GM12878 (cell line): ENCODE measurements around the gene IFNL2. TPM values are rescaled to one million over a fixed set of nuclear protein-coding genes. Genes with fewer than 3 reads are reported as not detected.

Source experiments
- ATAC-seq: fragments of 200-7000 bp; cut with Tn5 transposase; 3 replicates; pipeline ENCODE4 v1.9.1; 2020; ENCODE audit warnings: mild to moderate bottlenecking, moderate library complexity
- BruUV-seq: library from RNA; stranded (reverse); fragments of 400-500 nt; replicated peaks from 2 replicates; lab custom pipeline; 2021; lab: Mats Ljungman, UMichigan
- CTCF ChIA-PET: fragments of 300-600 bp; sonication (Branson Sonifier 250); formaldehyde crosslinking; extraction: SDS; loops from one replicate; lab custom pipeline; 2021; ENCODE audit warnings: inconsistent platforms; lab: Yijun Ruan, JAX
- POLR2A ChIA-PET: fragments of 350-600 bp; formaldehyde crosslinking; extraction: SDS; loops from one replicate; lab custom pipeline; 2021; ENCODE audit warnings: inconsistent platforms; lab: Charles Lee
- RAD21 ChIA-PET: fragments of 300-600 bp; sonication (Branson Sonifier 250); formaldehyde crosslinking; loops from one replicate; lab custom pipeline; 2023; ENCODE audit warnings: antibody characterized with exemption; ENCODE audit not compliant: unreplicated experiment; lab: Charles Lee
- SMC1A ChIA-PET: fragments of 300-600 bp; sonication (Branson Sonifier 250); formaldehyde crosslinking; loops from one replicate; lab custom pipeline; 2023; ENCODE audit not compliant: unreplicated experiment, uncharacterized antibody; lab: Charles Lee
- DNase-seq: peaks from one replicate; pipeline ENCODE4 v3.0.0-alpha.2; 2011; ENCODE audit warnings: low read depth, low spot score
- FAIRE-seq: peaks from 3 replicates; lab custom pipeline; 2011; peaks lifted over from hg19 to GRCh38; lab: Jason Lieb, UNC
- H2AFZ ChIP-seq: 2 replicates; pipeline ENCODE4 v1.6.0; 2011; ENCODE audit warnings: low read depth, low read length, control low read depth; ENCODE audit not compliant: control insufficient read depth
- H3K27ac ChIP-seq: 2 replicates; pipeline ENCODE4 v1.5.1; 2011; ENCODE audit warnings: control low read depth; ENCODE audit not compliant: control insufficient read depth, insufficient read depth
- H3K27me3 ChIP-seq, 2 experiments: replicated peaks in 1 of 2; 2 replicates each; pipeline versions ENCODE4 v1.6.0 to v1.6.1; 2011; ENCODE audit warnings: low read length in 1 of 2; ENCODE audit not compliant: control insufficient read depth in 2 of 2, insufficient read depth in 2 of 2
- H3K36me3 ChIP-seq, 2 experiments: 2 replicates each; pipeline ENCODE4 v1.5.1; 2011; ENCODE audit warnings: low read length in 1 of 2; ENCODE audit not compliant: control insufficient read depth in 2 of 2, insufficient read depth in 2 of 2
- H3K4me1 ChIP-seq: 2 replicates; pipeline ENCODE4 v1.6.1; 2011; ENCODE audit warnings: mild to moderate bottlenecking, low read length, moderate library complexity, mixed read lengths; ENCODE audit not compliant: control insufficient read depth, insufficient read depth
- H3K4me2 ChIP-seq: 2 replicates; pipeline ENCODE4 v1.6.0; 2011; ENCODE audit warnings: control low read depth; ENCODE audit not compliant: control insufficient read depth, insufficient read depth
- H3K4me3 ChIP-seq: fragments of 200-600 bp; sonication (generic); 2 replicates; pipeline ENCODE4 v1.5.1; 2016
- H3K79me2 ChIP-seq: 2 replicates; pipeline ENCODE4 v1.6.0; 2011; ENCODE audit warnings: low read length; ENCODE audit not compliant: control insufficient read depth, insufficient read depth
- H3K9ac ChIP-seq: 2 replicates; pipeline ENCODE4 v1.8.0; 2011; ENCODE audit warnings: low read length, control low read depth, mixed read lengths; ENCODE audit not compliant: control insufficient read depth, insufficient read depth
- H3K9me3 ChIP-seq: replicated peaks from 3 replicates; pipeline ENCODE4 v1.5.1; 2011; ENCODE audit warnings: mild to moderate bottlenecking, low read length; ENCODE audit not compliant: control insufficient read depth, insufficient read depth
- H4K20me1 ChIP-seq: 2 replicates; pipeline ENCODE4 v1.6.0; 2011; ENCODE audit not compliant: control insufficient read depth, insufficient read depth
- BACH1 ChIP-seq: fragments of 450-650 bp; IDR thresholded peaks from 2 replicates; pipeline ENCODE4 v1.6.1; 2017; ENCODE audit warnings: mild to moderate bottlenecking, borderline replicate concordance
- CHD1 ChIP-seq: IDR thresholded peaks from 2 replicates; pipeline ENCODE4 v1.6.1; 2012; ENCODE audit warnings: low read depth, low read length, improper control_type of control experiment
- CREM ChIP-seq: IDR thresholded peaks from 2 replicates; pipeline ENCODE4 v1.6.1; 2014; ENCODE audit warnings: antibody characterized with exemption, low read depth
- DPF2 ChIP-seq: fragments of 450-650 bp; IDR thresholded peaks from 2 replicates; pipeline ENCODE4 v1.6.1; 2017; ENCODE audit warnings: mild to moderate bottlenecking
- HDAC6 ChIP-seq: fragments of 200-600 bp; sonication (generic); IDR thresholded peaks from one replicate; pipeline ENCODE4 v1.8.0; 2017; ENCODE audit warnings: antibody characterized with exemption; ENCODE audit not compliant: unreplicated experiment
- MXI1 ChIP-seq: fragments of 150-350 bp; IDR thresholded peaks from 2 replicates; pipeline ENCODE4 v1.6.1; 2011; ENCODE audit warnings: low read depth, mild to moderate bottlenecking, inconsistent platforms, low read length, improper control_type of control experiment
- NFYA ChIP-seq: IDR thresholded peaks from 2 replicates; pipeline ENCODE4 v1.6.1; 2011; ENCODE audit warnings: low read depth, mild to moderate bottlenecking, low read length, improper control_type of control experiment, borderline replicate concordance
- PAX5 ChIP-seq: IDR thresholded peaks from 2 replicates; pipeline ENCODE4 v1.6.1; 2011; ENCODE audit warnings: low read depth, low read length, borderline replicate concordance
- RAD21 ChIP-seq: IDR thresholded peaks from 2 replicates; pipeline ENCODE4 v1.6.1; 2011; ENCODE audit warnings: mild to moderate bottlenecking, low read depth, low read length, moderate library complexity; ENCODE audit not compliant: insufficient read depth
- TCF3 ChIP-seq: IDR thresholded peaks from 2 replicates; pipeline ENCODE4 v1.6.1; 2012; ENCODE audit warnings: low read depth, mild to moderate bottlenecking, low read length, borderline replicate concordance; ENCODE audit not compliant: insufficient read depth
- YY1 ChIP-seq: IDR thresholded peaks from 2 replicates; pipeline ENCODE4 v1.6.1; 2011; ENCODE audit warnings: low read depth, mild to moderate bottlenecking, low read length
- WGBS: methylation state at CpG from one replicate; pipeline ENCODE4 v1.1.6; 2016; ENCODE audit warnings: low lambda C conversion rate; ENCODE audit not compliant: insufficient replicate concordance, insufficient coverage; ENCODE audit errors: missing lambda C conversion rate; 5-methylcytosine and 5-hydroxymethylcytosine counted together
- in situ Hi-C: fragments of 300-500 bp; cut with MboI; formaldehyde crosslinking; loops from 9 replicates; pipeline ENCODE4 v1.14.3; 2018; ENCODE audit warnings: mixed read lengths
- intact Hi-C: fragments of 100-400 bp; cut with micrococcal nuclease; formaldehyde crosslinking; loops from one replicate; pipeline ENCODE4 v1.14.2; 2022; ENCODE audit not compliant: unreplicated experiment
- polyA plus RNA-seq, 11 experiments: library from polyadenylated mRNA; depleted of rRNA in 4 of 11; unstranded in 6 of 11; stranded (reverse) in 5 of 11; fragments of >200 nt; fragmentation: Nextera tagmentation in 4 of 11; fragmentation: Illumina TruSeq in 1 of 11; extraction: Ambion mirVana in 4 of 11; extraction: Trizol in 1 of 11; gene quantifications; 1 replicate in 1 of 11; 2 replicates in 10 of 11; pipeline versions ENCODE4 v1.2.1 to v1.2.3, GENCODE V29; 2011 to 2016; ENCODE audit warnings: inconsistent platforms in 2 of 11, missing spikeins in 2 of 11, low read depth in 1 of 11
- total RNA-seq, 4 experiments: library from RNA; depleted of rRNA in 3 of 4; stranded (reverse); fragments of >200 nt in 3 of 4; fragmentation: Illumina TruSeq in 1 of 4; extraction: Trizol in 1 of 4; gene quantifications; 2 replicates each; pipeline versions ENCODE4 v1.2.1 to v1.2.3, GENCODE V29; 2013 to 2021
- TF ChIP-seq, protein P1 (sequence below): fragments of 450-650 bp; conservative IDR thresholded peaks from 2 replicates; pipeline ENCODE4 v1.6.1; 2017; ENCODE audit warnings: mild to moderate bottlenecking, moderate library complexity
- TF ChIP-seq, protein P2 (sequence below): fragments of 450-650 bp; IDR thresholded peaks from 2 replicates; pipeline ENCODE4 v1.6.1; 2014; ENCODE audit warnings: mild to moderate bottlenecking

The IFNL2 gene
- total and polyA plus RNA-seq, 10 of the 15 experiments (the other 5 are each of a cell fraction or from before 2014, with no cell fraction given), result 0.24 TPM; not detected in 9

DNA sequence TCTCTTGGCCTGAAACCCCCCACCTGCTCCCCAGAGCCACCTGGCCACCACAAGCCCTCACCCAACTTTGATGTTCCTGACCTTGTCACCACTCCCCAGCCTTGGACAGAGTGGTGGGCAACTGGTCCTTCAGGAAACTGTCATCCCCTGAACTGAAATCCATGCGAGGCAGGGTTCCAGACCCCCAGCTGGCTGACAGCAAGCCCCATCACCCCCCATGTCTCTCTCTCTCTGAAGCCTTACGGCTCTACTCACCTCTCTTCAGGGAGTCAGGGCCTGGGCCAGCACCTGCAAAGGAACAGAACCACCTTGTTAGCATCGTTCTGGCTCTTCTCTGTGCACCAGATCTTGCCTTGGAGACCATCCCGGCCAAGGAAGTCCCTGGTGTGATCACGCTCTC, 49.9 kb downstream of the IFNL2 start (continued):
- TF ChIP-seq, protein P1, sequence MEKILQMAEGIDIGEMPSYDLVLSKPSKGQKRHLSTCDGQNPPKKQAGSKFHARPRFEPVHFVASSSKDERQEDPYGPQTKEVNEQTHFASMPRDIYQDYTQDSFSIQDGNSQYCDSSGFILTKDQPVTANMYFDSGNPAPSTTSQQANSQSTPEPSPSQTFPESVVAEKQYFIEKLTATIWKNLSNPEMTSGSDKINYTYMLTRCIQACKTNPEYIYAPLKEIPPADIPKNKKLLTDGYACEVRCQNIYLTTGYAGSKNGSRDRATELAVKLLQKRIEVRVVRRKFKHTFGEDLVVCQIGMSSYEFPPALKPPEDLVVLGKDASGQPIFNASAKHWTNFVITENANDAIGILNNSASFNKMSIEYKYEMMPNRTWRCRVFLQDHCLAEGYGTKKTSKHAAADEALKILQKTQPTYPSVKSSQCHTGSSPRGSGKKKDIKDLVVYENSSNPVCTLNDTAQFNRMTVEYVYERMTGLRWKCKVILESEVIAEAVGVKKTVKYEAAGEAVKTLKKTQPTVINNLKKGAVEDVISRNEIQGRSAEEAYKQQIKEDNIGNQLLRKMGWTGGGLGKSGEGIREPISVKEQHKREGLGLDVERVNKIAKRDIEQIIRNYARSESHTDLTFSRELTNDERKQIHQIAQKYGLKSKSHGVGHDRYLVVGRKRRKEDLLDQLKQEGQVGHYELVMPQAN, result no peak
- TF ChIP-seq CREM, result no peak
- no peak for TF ChIP-seq TCF3
- TF ChIP-seq YY1, result no peak
- no peak for TF ChIP-seq PAX5
- no peak for TF ChIP-seq DPF2
- TF ChIP-seq HDAC6, result no peak
- TF ChIP-seq CHD1, result no peak
- no peak for TF ChIP-seq MXI1

GRCh38 chr19:39318690-39319089, 50.5 kb downstream of the IFNL2 start:
- TF ChIP-seq NFYA (no peak), BACH1 (no peak), PAX5 (no peak), RAD21 (no peak)
- TF ChIP-seq, protein P2, sequence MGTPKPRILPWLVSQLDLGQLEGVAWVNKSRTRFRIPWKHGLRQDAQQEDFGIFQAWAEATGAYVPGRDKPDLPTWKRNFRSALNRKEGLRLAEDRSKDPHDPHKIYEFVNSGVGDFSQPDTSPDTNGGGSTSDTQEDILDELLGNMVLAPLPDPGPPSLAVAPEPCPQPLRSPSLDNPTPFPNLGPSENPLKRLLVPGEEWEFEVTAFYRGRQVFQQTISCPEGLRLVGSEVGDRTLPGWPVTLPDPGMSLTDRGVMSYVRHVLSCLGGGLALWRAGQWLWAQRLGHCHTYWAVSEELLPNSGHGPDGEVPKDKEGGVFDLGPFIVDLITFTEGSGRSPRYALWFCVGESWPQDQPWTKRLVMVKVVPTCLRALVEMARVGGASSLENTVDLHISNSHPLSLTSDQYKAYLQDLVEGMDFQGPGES, result no peak
- in situ Hi-C loops, result no loop called here
- no peaks in the 10 kb centered on the region for H3K4me1 ChIP-seq
- intact Hi-C loops, result no loop called here
- FAIRE-seq (no peak), DNase-seq (no peak), ATAC-seq (no peak)
- POLR2A ChIA-PET, result no interaction called here
- BruUV-seq, result no TSS peak
- CTCF ChIA-PET, result interaction anchor here (0.6 kb wide), 1 partner anchor 51 kb away, joined by 4 read pairs; no protein-coding TSS in a partner anchor
- H3K79me2 ChIP-seq, result no peaks in the 10 kb centered on the region
- H3K27me3 ChIP-seq, result no peaks in the 10 kb centered on the region; a peak in 1 of 4 replicates
- no peaks in the 10 kb centered on the region for H3K9me3 ChIP-seq
- RAD21 ChIA-PET, result no interaction called here
- no peak overlapping the region for H2AFZ ChIP-seq
- H3K36me3 ChIP-seq, result no peaks in the 10 kb centered on the region
- H3K27ac ChIP-seq, result no peak overlapping the region
- H3K9ac ChIP-seq, result no peak overlapping the region
- no peak overlapping the region for H3K4me2 ChIP-seq
- H4K20me1 ChIP-seq, result no peaks in the 10 kb centered on the region
- no peak overlapping the region for H3K4me3 ChIP-seq
- WGBS, result 40% methylated on average over 4 of the region's 4 CpGs
- SMC1A ChIA-PET, result no interaction called here
